Measurements from ENCODE around the gene SLC43A2.

The SLC43A2 gene

GRCh38 chr17:1562176-1562643, 66.4 kb downstream of the SLC43A2 start:
- H3K27ac Mint-ChIP-seq, result no peak overlapping the region

GRCh38 chr17:1561420-1562175, 67.0 kb downstream of the SLC43A2 start:
- H3K27ac Mint-ChIP-seq, result peak overlapping the region; percentile 85
- H3K4me3 Mint-ChIP-seq, result peak overlapping the region; percentile 87 to 95
- H3K4me1 Mint-ChIP-seq, result peaks cover 43 to 77% of the 10 kb centered on the region in 2 donors
- no peaks in the 10 kb centered on the region for H3K27me3 Mint-ChIP-seq
- no peaks in the 10 kb centered on the region for H3K9me3 Mint-ChIP-seq
- ATAC-seq (replicated peaks) (peak; percentile 21 to 26), DNase-seq (no peak)
- H3K36me3 Mint-ChIP-seq, result peaks cover 16 to 25% of the 10 kb centered on the region in 2 donors

More at GRCh38 chr17:1562176-1562643, 66.4 kb downstream of the SLC43A2 start:
- Mint-ChIP-seq H3K4me3 (peak overlapping the region; percentile 87 to 95), H3K9me3 (no peaks in the 10 kb centered on the region), H3K27me3 (no peaks in the 10 kb centered on the region), H3K4me1 (peaks cover 40 to 75% of the 10 kb centered on the region in 2 donors), H3K36me3 (peaks cover 12 to 22% of the 10 kb centered on the region in 2 donors)
- ATAC-seq (replicated peaks), result peak; percentile 35 to 40
- no peak for DNase-seq

GRCh38 chr17:1560858-1561355, 67.7 kb downstream of the SLC43A2 start:
- Mint-ChIP-seq H3K4me3 (peak overlapping the region; percentile 87 to 95), H3K27ac (peak overlapping the region; percentile 85), H3K4me1 (peaks cover 47 to 78% of the 10 kb centered on the region in 2 donors), H3K36me3 (peaks cover 16 to 25% of the 10 kb centered on the region in 2 donors), H3K9me3 (no peaks in the 10 kb centered on the region), H3K27me3 (no peaks in the 10 kb centered on the region)
- DNase-seq (no peak), ATAC-seq (replicated peaks) (no peak)

- Mint-ChIP-seq H3K27me3 (no peaks in the 10 kb centered on the region), H3K27ac (no peak overlapping the region), H3K4me3 (peak overlapping the region in 1 of 2 donors; percentile 87), H3K9me3 (no peaks in the 10 kb centered on the region), H3K36me3 (peaks cover 17 to 25% of the 10 kb centered on the region in 2 donors), H3K4me1 (peaks cover 49 to 80% of the 10 kb centered on the region in 2 donors)
- ATAC-seq (replicated peaks) (no peak), DNase-seq (no peak)
Observed at GRCh38 chr17:1560101-1560857, 68.4 kb downstream of the SLC43A2 start.

- Mint-ChIP-seq H3K9me3 (no peaks in the 10 kb centered on the region), H3K4me1 (peaks cover 54 to 88% of the 10 kb centered on the region in 2 donors), H3K4me3 (no peak overlapping the region), H3K36me3 (peaks cover 18 to 25% of the 10 kb centered on the region in 2 donors), H3K27me3 (no peaks in the 10 kb centered on the region), H3K27ac (peak overlapping the region; percentile 56)
- no peak for DNase-seq
- ATAC-seq (replicated peaks), result no peak
Observed at GRCh38 chr17:1559047-1560043, 69.3 kb downstream of the SLC43A2 start.

- ATAC-seq (replicated peaks), result no peak
- H3K4me1 Mint-ChIP-seq, result peaks cover 48 to 88% of the 10 kb centered on the region in 2 donors
- no peaks in the 10 kb centered on the region for H3K9me3 Mint-ChIP-seq
- H3K27me3 Mint-ChIP-seq, result no peaks in the 10 kb centered on the region
- no peak overlapping the region for H3K4me3 Mint-ChIP-seq
- no peak overlapping the region for H3K27ac Mint-ChIP-seq
- H3K36me3 Mint-ChIP-seq, result peaks cover 23 to 33% of the 10 kb centered on the region in 2 donors
- DNase-seq, result no peak
Observed at GRCh38 chr17:1558401-1558800, 70.2 kb downstream of the SLC43A2 start.

- peaks cover 27 to 39% of the 10 kb centered on the region in 2 donors for H3K36me3 Mint-ChIP-seq
- DNase-seq (no peak), ATAC-seq (replicated peaks) (no peak)
- H3K27ac Mint-ChIP-seq, result peak overlapping the region; percentile 80
- no peaks in the 10 kb centered on the region for H3K27me3 Mint-ChIP-seq
- no peaks in the 10 kb centered on the region for H3K9me3 Mint-ChIP-seq
- H3K4me1 Mint-ChIP-seq, result peaks cover 51 to 85% of the 10 kb centered on the region in 2 donors
- H3K4me3 Mint-ChIP-seq, result peak overlapping the region in 1 of 2 donors; percentile 16
Observed at GRCh38 chr17:1557355-1558095, 71.1 kb downstream of the SLC43A2 start.

- DNase-seq (peak; percentile 65), ATAC-seq (replicated peaks) (peak; percentile 87 to 88)
- H3K9me3 Mint-ChIP-seq, result no peaks in the 10 kb centered on the region
- peak overlapping the region; percentile 63 for H3K27ac Mint-ChIP-seq
- H3K36me3 Mint-ChIP-seq, result peaks cover 34 to 42% of the 10 kb centered on the region in 2 donors
- H3K4me3 Mint-ChIP-seq, result peak overlapping the region; percentile 4 to 55
- H3K27me3 Mint-ChIP-seq, result no peaks in the 10 kb centered on the region
- peaks cover 47 to 84% of the 10 kb centered on the region in 2 donors for H3K4me1 Mint-ChIP-seq
Observed at GRCh38 chr17:1555651-1556471, 72.8 kb downstream of the SLC43A2 start.

GRCh38 chr17:1554751-1555540, 73.7 kb downstream of the SLC43A2 start:
- Mint-ChIP-seq H3K27me3 (no peaks in the 10 kb centered on the region), H3K4me3 (peak overlapping the region; percentile 21 to 55), H3K4me1 (peaks cover 43 to 75% of the 10 kb centered on the region in 2 donors), H3K36me3 (peaks cover 42 to 45% of the 10 kb centered on the region in 2 donors), H3K27ac (peak overlapping the region; percentile 63), H3K9me3 (no peaks in the 10 kb centered on the region)
- ATAC-seq (replicated peaks), result no peak
- DNase-seq, result no peak

GRCh38 chr17:1553354-1554266, 75.0 kb downstream of the SLC43A2 start:
- Mint-ChIP-seq H3K9me3 (no peaks in the 10 kb centered on the region), H3K36me3 (peaks cover 41 to 43% of the 10 kb centered on the region in 2 donors), H3K4me3 (no peak overlapping the region), H3K4me1 (peaks cover 36 to 61% of the 10 kb centered on the region in 2 donors), H3K27me3 (no peaks in the 10 kb centered on the region), H3K27ac (peak overlapping the region; percentile 56)
- no peak for DNase-seq
- ATAC-seq (replicated peaks), result no peak

- Mint-ChIP-seq H3K36me3 (peaks cover 46 to 50% of the 10 kb centered on the region in 2 donors), H3K4me1 (peaks cover 35 to 57% of the 10 kb centered on the region in 2 donors), H3K27me3 (no peaks in the 10 kb centered on the region), H3K4me3 (no peak overlapping the region), H3K9me3 (no peaks in the 10 kb centered on the region), H3K27ac (no peak overlapping the region)
- ATAC-seq (replicated peaks) (no peak), DNase-seq (no peak)
Observed at GRCh38 chr17:1552932-1553331, 75.7 kb downstream of the SLC43A2 start.

Measured in stimulated activated naive B cell treated with anti-CD40 and anti-IgM and Interleukin-4, amounts not matched to agents 10 μg/mL and 1 μg/mL and 100 μg/mL, for 72 hours (primary cell).